ENCODE measurements around the gene CHAT.

GRCh38 chr10:49615213-49615612, 1.4 kb downstream of the CHAT start:
- TF ChIP-seq POLR2A (IDR thresholded peaks at IDR 0.05) (no peak), CTCF (IDR thresholded peaks at IDR 0.05) (no peak), POLR2AphosphoS5 (IDR thresholded peaks at IDR 0.05) (no peak), EP300 (IDR thresholded peaks at IDR 0.05) (no peak)

Measured in gastroesophageal sphincter (tissue), 3 donors.